GM18502 (cell line): ENCODE measurements around the gene KIF6.
"Not testable (repeated sequence)": the region's sequence is repeated elsewhere in the genome, so short reads cannot be mapped to it uniquely, and the experiment has no call there.

Experiments used
- ATAC-seq: cut with Tn5 transposase; IDR thresholded peaks from one replicate; pipeline ENCODE4 v1.9.1; 2021; ENCODE audit warnings: mild to moderate bottlenecking; ENCODE audit not compliant: unreplicated experiment, poor library complexity

Gene KIF6

DNA sequence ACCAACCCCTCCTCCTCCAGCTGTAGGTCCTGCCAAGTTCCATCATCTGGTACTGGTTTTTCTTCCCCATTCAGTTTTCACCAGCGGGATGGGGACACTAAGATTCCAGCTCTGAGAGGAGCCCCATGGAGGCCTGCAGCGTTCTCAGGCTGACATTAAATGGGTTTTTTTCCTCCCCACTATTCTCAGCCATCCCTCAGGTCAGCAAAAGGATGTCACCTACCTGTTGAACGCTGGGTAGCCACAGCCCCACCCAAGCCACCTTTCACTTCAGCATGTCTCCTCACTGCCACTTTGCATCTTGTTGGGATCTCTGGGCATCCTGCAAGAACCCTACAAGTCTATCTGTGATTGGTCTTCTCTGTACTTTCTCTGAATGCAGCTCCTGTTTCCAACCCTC lies 417.7 kb downstream of the KIF6 start:
- no peak for ATAC-seq

DNA sequence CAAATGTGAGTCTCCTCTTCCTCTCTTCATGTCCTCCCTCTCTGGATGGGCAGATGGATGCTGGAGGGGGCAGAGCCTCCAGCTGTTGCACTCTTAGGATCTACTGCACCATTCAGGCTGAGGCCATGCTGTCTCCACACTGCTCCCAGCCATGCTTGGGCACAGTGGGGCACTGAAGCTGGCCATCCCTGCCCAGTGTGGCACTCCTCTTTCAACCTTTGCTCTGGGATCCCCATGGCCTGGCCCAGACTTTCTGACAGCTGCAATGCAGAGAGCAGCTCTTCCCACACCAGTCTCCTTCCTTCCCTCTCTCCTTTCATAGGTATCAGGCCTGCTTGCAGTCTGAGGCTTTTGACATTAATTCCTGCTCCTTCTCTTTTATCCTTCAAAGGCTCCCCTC lies 420.3 kb downstream of the KIF6 start:
- no peak for ATAC-seq

DNA sequence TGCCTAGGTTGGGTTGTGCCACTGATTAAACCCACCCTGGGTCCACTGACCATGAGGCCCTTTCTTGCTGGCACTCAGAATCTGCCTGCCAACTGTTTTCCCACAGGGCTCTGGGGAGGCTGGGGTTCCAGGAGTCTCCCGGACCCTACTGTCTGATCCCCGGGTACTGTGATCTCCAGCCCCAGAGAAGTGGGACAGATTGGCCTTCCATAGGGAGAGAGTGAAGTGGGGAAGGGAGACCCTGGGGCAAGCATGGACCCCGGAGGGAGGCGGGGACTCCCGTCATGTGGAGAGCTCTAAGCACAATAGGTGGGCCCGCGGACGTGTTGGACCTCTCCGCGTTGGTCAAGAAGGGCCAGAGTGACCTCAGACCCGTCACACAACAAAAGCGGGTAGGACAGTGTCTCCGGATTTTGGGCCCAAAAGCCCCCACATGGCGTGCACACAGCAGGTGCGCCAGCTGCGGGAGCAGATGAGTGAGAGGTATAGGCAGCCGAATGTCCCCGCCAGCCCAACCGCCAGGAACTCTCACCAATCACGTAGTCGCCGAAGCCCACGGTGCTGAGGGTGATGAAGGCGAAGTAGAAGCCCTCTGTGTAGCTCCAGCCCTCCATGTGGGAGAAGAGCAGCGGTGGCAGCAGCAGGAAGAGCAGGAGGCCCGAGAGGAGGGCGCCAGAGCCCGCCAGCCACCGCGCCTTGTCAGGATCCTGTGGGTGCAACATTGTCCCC lies 421.6 kb downstream of the KIF6 start:
- no peak for ATAC-seq

DNA sequence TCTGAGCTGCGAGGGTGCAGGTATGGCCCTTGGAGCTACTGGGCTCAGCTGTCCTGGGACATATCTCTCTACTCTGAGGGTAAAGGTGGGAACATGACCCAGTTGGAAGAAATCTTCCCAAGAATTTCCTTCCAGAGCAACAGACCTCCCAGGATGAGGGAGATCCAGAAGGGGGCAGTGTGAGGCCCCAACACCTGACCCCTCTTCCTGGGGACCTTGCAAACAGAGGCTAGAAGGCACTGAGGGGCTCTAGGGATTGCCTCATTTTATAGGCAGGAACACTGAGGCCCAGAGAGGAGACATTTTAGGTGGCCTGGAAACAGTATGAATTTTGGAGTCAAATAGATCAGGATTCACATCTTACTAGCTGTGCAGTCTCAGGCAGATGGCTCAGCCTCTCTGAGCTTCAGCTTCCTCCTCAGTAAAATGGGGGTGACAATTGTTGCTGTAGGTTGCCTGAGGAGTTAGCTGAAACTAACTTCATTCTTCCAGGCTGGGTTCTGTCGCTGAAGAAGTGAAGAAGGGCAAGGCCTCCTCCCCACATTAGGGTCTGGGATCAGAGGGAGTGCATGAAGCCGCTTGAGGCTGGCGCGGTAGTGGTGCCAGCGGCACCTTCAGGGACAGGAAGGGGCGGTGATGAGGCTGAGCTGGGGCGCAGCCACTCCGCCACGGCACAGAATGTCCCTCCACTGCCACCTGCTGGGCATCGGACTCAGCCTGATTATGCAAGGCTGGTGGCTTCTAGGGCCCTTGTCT lies 422.4 kb downstream of the KIF6 start:
- peak; percentile 85 for ATAC-seq

DNA sequence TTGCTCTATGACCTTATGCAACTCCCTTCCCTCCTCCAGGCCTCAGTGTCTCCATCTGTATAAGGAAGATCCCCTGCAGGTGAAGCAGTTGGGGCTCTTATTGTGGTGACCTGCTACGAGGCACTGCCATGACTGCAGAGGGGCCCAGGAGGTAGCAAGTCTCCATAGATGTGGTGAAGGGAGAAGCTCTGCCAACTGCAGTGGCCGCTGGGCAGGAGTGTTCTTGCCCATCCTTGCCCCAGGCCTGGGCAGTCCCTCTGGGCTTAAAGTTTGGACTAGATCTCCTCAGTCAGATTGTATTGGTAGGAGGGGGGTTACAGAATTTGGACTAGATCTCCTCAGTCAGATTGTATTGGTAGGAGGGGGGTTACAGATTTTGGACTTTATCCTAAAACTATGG lies 423.2 kb downstream of the KIF6 start:
- ATAC-seq, result no peak

DNA sequence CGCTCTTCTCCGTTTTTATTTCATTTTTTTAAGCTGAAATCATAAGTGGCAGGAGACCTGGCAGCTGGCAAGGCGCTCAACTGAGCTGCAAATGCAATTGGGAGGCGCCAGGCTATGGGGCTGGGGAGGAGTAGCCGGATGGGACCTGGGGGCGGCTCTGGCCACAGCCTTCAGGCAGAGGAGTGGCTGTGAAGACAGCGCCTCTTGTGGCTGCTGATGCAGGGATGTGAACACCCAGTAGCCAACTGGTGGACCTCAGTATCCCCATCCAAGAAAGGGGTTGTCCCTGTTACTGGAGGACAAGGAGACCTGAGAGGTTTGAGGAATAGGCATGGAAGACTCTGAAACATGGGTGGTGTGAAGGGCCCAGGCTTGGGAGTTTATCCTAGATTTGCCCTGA lies 423.6 kb downstream of the KIF6 start:
- ATAC-seq, result no peak

DNA sequence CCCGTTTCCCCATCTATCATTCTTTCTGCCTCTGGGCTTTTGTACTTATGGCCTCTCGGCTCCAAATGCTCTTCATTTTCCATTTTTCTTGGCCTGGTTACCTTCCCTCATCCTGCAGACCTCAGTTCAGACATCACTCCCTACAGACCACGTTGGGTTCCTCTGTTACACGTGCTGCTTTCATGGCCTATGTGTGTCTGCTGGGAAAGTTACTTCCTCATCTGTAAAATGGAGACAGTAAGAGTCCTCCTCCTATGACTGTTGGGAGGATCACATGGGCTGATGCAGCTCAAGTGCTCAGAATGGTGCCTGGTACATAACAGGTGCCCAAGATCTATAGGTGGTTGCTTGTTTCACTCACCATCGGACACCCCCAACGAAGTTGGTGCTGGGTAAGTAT lies 424.5 kb downstream of the KIF6 start:
- ATAC-seq, result no peak

DNA sequence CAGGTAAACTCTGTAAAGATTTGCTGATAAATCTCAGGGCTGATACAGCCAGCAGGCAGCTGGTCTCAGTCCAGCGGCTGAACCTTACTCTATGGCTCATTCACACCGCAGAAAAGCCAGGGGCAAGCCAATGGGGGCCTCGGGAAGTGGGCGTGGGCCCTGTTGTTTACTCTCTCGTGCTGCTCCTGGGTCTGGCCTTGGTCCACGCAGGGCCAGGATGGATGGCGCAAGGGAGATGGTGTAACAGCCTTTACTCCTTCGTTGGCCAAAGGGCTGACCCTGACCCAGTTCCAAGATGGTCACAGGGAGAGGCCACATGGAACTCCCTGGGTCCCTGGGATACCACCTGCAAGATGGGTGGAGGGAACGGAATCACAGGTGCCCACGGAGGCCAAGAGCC lies 427.1 kb downstream of the KIF6 start:
- ATAC-seq, result no peak

DNA sequence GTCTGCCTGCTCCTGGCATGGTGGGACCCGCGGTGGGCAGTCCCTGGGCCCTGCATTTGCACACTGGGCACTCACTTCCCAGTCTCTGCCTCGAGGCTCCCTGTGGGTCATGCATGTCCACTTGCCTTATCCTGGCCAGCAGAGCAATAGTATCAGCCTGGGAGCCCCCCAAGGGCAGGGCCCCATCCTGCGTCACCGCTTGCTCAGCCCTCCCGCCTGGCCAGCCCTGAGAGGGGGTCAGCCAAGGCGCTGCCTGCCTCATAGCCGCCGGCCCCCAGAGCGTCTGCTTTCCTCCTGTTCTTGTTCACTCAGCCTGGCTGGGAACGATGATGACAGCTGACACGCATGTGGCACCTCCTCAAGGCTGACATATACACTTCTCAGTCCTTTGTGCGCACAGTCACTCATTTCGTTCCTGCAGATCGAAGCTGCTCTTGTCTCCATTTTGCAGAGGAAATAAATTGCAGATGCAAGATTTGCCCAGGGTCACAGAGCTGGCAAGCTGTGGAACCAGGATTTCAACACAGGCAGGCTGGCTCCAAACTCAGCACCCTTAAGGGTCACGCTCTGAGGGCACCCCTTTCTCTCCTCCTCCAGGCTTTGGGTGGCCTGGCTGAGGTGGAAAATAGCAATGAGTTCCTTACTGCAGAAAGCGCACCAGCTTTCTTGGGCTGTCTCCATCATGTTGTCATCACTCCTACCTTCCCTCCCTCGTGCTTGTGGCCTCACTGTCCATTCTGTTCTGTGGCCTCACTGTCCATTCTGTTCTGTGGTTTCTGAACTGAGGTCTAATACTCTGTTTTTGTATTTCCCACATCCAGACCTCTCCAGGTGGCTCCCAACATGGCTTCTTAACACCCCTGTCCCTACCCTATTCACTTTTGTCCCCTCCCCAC lies 428.2 kb downstream of the KIF6 start:
- ATAC-seq, result no peak

DNA sequence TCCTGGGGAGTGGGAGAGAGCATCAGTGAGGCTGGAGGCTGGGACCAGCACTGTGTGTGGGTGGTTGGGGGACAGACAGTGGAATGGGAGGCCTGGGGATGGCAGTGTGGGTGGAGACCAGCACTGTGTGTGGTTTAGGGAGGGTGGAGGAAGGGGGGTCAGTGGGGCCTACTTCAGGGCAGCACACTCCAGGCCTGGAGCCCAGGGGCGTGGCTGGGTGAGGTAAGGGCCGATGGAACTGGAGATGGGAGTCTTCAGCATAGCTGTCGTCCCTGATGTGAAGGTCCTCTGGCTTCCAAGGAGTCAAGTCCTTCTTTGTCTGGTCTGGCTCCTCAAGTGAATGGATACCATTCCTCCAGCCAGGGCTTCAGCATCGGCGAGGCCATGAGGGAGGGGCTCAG lies 429.6 kb downstream of the KIF6 start:
- no peak for ATAC-seq

DNA sequence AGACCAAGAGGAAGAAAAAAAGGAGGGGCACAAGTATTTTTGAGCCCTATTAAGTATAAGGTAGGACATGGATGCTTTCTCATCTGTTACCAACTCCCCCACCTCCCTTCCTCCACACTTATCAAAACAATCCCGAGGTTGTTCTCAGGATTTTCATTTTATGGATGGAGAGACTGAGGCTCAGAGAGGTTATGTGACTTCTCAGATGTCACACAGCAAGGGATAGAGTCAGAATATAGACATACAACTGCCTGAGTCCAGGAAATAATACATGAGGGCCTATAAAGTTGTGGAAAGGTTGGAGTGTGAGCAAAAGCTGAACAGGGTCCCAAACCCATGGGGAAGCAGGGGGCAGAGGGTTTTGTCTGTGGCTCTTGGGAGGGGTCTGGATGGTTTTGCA lies 430.3 kb downstream of the KIF6 start:
- ATAC-seq, result no peak

DNA sequence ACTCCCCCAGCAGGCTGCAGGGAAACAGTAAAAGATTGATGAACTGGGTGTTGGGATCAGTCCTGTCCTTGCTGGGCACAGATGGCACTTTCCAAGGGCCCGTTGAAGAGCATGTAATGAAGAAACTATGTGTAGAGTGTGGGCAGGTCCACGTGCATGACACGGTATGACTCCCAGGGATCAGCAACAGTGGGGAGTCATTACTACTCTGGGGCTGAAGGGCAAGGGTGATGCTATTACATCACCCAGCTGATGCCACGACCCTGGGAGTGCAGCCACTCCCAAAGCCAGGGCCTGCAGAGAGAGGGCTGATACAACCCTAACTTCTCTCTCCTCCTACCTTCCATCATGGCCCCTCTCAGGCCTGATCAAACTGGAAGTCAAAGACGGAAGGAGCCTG lies 431.1 kb downstream of the KIF6 start:
- no peak for ATAC-seq

DNA sequence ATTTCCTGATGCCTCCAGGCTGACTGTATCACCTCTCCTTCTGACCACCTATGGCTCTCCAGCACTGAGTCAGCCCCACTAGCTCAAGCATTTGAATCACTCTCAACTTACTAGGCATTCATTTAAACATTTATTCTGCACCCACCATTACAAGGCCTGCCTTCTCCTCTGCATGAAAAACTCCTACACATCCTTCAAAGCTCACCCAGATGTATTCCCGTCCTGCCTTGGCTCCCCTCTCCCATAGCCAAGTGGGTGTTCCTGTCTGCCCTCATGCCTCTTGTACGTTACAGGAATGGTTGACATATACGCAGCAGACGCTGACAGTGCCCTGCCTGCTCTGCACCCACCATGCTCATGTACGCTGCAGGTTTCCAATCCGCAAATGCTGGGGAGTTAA lies 432.6 kb downstream of the KIF6 start:
- ATAC-seq, result no peak

DNA sequence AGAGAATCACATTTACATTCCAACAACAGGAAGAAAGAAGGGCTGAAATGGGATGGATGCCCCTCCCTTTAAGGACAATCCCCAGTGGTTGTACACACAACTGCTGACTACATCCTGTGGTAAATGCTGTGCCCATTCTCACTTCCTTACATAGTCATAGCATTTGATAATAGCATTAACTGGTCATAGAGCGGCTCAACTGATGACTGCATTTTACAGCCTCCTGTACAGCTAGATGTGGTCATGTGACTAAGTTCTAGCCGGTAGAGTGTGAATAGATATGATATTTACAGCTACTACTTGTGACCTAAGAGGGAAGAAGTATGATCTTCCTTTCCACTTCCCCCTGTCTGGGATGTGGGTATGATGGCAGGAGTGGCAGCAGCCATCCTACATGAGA lies 435.7 kb downstream of the KIF6 start:
- ATAC-seq, result no peak

DNA sequence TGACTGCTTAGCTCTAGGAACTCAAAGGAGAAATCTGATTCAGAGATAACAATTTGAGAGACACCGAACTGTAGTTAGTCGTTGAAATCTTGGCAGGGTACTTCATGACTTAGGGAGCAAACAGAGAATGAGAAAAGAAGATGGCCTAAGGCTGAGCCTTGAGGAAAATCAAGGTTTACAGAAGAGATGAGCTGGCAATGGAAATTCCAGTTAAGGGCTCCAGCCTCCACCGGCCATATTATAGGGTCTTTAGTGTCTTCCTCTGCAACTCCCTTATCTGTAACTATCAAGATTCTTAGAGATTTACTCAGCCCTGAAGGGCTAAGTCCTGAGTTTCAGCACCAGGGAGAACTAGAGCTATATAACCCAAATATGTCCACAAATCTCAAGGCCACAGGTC lies 437.6 kb downstream of the KIF6 start:
- no peak for ATAC-seq

DNA sequence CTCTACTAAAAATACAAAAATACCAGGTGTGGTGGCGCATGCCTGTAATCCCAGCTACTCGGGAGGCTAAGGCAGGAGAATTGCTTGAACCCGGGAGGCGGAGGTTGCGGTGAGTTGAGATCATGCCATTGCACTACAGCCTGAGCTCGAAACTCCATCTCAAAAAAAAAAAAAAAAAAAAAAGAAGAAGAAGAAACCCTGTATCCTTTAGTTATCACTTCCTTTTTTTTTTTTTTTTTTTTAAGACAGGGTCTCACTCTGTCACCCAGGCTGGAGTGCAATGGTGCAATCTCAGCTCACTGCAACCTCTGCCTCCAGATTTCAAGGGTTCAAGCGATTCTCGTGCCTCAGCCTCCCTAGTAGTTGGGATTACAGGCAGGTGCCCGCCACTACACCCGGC lies 438.6 kb downstream of the KIF6 start:
- ATAC-seq, result not testable (repeated sequence)

DNA sequence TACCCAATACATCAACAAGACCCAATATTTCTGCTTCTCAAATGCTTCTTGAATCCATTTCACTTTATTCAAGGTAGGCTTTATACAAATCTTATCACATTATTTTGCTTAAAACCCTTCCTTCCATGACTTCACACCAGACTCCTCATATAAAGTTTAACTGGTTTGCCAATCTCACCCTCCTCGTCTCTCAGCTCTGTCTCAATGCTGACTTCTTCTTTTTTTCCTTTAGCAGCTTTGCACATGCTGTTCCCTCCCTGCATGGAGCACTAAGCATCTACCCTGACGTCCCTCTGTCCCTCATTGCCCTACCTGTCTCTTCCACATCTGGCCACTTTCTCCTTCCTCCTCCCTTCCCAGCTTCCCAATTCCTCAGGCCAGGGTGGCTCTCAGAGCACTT lies 442.4 kb downstream of the KIF6 start:
- no peak for ATAC-seq

DNA sequence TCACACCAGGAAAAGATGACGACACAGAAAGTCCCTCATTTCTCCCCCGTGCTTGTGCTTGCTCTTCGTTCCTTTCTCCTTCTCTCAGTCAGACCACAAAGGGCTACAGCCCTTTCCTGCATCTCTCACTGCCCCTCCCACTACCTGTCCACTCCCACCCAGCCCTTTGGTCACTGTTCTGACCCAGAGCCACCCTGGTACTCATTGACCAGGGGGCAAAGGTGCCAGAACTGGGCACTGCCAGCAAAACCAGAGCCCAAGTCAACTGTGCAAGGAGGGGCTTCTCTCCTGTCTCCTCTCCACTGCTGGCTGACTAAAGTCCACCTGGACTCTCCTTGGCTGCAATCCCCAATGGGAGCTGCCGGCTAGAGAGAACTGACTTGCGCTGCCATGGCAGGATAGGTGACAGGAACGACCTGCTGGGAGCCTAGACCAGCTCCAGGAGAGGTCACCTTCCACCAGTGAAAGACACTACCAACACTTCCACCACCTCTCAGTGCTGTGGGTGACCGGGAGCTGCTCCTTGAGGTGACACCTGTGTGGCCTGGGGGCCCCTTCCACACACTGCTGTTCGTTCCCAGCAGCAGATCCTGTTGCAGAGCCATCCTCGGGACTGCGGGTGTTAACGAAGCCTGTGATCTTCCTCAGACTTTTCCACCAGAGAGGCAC lies 443.8 kb downstream of the KIF6 start:
- no peak for ATAC-seq

DNA sequence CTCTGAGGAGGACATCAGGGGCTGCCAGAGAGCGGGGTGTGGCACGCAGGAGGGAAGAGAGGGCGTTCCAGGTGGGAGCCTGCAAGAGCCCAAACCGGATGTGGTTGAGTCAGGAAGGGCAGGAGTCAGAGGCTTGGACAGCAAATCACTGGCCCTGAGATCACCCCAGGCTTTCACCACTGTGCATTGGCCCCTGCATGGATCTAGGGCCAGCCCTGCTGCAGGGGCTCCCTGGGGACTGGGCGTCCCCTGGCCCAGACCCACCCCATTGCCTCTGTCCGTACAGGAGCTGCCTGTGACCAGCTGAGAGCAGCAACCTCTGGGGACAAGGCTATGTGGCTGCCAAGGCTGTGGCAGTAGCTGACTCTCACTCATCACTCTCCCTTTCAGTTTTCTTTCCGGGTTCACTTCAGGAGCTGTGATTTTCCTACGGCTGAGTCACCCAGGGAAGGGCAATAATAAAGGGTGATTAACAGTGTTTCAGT lies 444.9 kb downstream of the KIF6 start:
- ATAC-seq, result no peak
